Measurements from ENCODE around the gene PLXNC1.

Gene PLXNC1

DNA sequence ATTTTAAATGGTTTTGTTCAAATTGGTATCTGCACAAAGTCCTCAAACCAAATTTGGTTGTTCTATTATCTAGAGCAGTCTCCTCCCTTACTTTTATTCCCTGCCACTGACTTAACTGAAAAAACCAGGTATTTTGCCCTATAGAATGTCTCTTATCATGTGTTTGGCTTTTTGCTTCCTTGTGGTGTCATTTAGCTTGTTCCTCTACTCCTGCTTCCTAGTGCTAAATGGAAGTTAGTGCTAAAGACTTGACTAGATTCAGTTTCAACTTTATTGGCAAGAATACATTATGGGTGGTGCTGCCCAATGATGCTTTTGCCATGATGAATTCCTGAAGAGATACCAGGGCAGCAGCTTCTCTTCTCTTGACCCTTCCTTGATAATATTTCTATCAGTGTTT is 29.7 kb downstream of the PLXNC1 start:
- in situ Hi-C loops (cut with MboI; ENCODE audit: low sequenced_read_pairs): loop anchor here (10.0 kb wide), 1 partner anchor 67 kb away; no protein-coding TSS in a partner anchor

DNA sequence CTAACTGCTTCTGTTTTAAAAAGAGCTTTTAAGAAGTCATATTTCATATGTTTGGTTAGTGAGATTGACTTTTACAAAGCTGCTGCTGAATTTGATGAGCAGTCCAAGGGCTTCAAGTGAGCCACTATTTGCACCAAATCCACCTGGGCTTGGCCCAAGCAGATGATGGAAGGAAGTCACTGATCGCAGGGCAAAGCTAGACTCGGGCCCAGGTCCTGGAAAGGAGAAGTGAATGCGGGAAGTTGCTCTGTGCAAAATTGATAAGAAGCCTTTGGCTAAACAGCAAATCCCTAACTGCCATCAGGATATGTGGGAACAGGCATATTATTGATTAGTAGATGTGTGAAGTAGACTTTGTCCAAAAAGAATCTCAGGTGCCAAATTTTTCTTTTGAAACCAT is 30.5 kb downstream of the PLXNC1 start:
- in situ Hi-C loops (cut with MboI; ENCODE audit: low sequenced_read_pairs): loop anchor here (10.0 kb wide), 1 partner anchor 66 kb away; no protein-coding TSS in a partner anchor

DNA sequence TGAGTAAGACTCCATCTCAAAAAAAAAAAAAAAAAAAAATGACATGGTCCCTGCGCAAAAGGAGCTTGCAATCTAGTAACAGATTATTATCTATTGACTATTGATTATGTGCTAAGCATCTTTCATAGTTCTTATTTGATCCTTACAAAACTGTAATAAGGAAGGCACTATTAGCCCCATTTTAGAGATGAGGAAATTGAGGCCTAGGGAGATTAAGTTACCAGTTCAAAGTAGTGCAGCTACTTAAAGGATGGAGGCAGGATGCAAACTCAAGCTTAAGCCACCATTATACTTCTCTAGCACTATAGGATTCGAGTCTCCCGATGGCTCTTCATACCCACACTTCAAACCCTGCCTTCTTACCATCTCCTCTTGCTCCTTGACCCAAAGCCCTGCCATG is 31.3 kb downstream of the PLXNC1 start:
- in situ Hi-C loops (cut with MboI; ENCODE audit: low sequenced_read_pairs): loop anchor here (10.0 kb wide), 1 partner anchor 65 kb away; no protein-coding TSS in a partner anchor

DNA sequence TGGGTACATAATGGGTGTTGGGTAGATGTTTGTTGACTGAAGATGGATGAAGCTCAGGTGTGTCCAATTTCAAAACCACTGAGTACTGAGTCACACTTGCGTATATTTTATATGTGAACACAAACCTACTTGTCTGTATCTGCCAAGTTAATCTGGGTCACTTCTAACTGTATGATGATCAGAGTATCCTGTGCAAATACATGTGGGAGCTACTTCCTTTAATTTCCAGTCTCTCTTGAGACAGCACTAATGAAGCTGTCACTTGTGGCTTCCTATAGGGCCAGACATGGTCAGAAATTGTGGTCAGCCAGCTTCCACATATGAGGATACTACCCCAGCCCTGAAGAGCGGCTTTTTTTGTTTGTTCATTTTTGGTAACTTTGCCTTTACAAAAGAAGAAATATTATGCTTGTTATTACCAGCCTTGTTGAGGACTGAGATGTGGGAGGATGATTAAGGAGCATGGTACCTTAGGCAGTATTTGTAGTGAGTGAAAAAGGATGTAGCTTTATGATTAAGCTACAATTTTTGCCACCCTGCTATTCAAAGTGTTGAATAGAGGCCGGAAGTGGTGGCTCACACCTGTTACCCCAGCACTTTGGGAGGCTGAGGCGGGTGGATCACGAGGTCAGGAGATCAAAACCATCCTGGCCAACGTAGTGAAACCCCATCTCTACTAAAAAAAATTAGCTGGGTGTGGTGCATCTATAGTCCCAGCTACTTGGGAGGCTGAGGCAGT is 32.4 kb downstream of the PLXNC1 start:
- in situ Hi-C loops (cut with MboI; ENCODE audit: low sequenced_read_pairs): no loop called here

DNA sequence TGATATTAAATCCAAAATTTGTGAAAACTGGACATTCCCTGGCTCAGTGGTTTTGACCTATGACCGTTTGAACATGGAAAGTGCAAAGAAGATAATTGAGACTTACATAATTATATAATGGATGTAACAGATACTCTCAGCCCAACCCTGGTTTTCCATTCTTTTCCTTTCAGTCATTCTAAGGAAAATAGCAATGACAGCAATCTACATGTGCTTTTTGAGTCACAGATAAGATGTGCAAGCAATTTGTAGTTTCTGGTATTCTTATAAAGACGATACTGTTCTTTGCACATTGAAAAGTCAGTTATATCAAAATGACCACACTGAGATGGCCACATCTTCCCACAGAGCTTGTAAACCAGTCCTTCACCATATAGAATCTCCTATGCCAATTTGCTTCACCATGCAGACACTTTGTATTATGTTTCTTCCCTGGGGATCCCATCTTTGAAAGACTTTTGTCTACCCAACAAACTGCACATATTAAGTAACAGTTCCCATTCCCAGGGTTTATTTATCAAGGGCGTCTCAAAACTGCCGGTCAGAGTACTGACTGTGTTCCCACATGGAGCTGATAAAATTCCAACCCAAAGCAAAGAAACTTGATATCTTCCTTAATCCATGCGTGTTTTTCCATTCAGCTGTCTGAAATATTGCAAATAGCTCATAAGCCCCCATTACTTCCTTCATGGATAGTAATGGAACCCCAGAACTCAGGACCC is 34.8 kb downstream of the PLXNC1 start:
- in situ Hi-C loops (cut with MboI; ENCODE audit: low sequenced_read_pairs): no loop called here

DNA sequence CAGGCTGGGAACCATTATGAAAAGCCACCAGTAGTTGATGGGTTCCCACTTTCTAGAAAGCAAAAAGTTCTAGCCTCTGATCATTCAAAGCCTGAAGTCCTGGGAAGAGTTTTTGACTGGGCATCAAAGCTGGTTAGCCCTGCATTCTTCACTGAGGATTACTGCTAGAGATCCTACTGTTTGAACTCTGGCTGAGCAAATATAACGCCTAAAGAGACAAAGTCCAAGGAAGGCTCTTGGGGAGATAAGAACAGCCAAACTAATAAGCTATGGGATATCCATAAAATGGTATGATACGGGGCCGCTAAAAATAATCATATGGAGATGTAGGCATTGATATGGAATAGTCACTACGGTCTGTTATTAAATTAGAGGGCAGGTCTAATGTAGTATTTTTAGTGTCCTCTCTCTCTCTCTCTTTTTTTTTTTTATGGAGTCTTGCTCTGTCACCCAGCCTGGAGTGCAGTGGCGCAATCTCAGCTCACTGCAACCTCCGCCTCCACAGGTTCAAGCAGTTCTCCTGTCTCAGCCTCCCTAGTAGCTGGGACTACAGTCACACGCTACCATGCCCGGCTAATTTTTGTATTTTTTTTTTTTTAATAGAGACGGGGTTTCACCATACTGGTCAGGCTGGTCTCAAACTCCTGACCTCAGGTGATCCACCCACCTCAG is 35.5 kb downstream of the PLXNC1 start:
- in situ Hi-C loops (cut with MboI; ENCODE audit: low sequenced_read_pairs): no loop called here

DNA sequence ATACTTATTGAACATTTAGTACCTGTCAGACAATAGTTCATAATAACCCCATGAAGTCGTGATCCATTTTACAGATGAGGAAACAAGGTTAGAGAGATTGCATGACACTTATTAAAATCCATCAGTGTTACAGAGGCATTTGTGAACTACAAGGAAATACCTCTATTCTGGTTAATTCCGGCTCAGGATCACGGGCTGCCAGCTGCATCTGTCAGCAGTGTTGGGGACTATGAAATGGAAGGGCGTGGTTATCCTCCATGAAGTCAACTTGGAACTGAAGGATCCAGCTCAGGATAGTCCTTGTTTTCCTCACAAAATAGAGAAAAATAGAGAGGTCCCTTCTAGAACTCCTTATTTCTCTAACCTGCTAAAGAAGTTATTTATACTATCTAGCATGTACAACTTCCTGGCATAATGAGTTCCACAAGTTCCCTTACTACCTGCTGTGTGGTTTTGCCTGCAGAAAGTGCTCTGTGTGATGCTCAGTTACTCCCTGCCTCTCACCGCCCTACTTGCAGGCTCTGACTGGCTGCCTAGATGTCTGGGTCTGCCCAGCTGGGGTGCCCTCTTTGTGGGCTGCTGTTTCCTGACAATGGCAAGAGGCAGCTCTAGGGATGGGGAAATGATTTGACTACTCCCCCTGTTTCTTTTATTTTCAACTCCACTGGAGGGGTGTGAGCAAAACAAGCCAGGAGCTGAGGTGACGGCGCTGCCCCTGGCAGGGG is 36.8 kb downstream of the PLXNC1 start:
- in situ Hi-C loops (cut with MboI; ENCODE audit: low sequenced_read_pairs): no loop called here

DNA sequence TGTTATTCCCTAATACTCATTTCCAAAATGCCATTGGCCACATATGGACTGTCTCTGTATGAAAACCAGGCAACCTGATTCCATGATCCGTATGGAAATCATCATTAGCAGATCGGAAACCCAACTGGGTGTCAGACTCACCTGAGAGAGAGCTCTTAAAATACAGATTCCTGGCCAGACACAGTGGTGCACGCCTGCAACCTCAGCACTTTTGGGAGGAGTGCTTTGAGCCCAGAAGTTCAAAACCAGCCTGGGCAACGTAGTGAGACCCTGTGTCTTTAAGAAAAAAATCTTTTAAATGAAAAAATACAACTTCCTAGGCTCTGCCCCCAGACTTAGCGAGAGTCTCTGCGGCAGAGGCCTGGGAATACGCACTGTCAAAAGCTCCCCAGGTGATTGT is 37.4 kb downstream of the PLXNC1 start:
- in situ Hi-C loops (cut with MboI; ENCODE audit: low sequenced_read_pairs): no loop called here

DNA sequence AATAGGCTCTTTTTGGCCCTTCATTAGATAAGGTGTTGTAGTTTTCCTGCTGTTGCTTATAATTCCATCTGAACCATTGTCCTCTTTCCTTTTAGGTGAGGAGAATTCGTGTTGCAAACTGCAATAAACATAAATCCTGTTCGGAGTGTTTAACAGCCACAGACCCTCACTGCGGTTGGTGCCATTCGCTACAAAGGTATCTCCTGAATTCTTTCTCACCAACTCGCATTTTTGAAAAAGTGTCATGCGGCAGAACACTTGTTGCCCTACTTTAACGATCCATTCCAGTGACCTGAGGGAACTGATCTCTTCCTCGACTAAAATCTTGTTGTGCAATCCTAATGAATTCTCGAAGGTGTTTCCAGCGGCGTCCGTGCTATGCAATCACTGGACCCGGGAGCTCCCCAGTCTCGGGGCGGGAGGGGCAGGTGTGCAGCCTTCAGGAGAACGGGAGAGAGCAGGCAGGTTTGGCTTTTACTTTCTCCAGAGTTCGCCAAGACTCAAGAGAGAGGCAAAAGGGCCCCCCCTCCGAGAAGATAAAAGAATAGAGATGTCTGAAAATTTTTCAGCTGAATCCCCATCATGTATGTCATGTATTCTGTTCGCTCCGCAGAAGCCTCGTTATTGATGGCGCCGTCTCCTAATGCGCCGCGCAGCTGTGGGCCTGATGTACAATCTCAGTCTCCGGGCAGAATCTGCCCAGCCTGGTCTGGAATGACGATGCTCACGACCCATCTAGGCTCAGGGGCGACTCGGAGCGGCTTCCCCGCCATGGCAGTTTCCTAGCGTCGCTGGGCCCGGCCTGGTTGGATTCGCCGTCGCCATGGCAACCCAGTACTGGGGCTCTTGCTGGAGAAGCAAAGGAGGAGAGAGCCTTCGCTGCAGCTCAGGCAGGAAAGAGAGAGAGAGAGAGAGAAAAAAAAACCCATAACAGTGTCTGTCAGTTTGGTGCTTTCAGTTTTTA is 38.2 kb downstream of the PLXNC1 start:
- in situ Hi-C loops (cut with MboI; ENCODE audit: low sequenced_read_pairs): no loop called here

DNA sequence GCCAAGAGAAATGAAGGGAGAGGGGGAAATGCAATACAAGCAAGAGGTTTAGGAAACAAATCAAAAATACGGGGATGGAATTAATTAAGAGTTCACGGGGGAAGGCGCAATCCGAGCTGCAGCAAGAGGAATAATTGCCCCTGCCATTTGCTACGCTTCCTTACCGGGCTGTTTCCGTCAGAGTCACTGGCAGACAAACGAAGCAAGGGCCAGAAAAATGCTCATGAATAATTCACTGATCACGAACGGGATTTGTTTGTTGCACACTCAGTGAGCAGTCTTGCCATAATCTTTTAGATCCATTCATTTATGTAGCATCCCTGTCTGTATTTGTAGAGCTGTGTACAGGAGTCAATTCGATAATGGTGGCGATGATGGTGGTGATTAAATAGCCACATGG is 39.0 kb downstream of the PLXNC1 start:
- in situ Hi-C loops (cut with MboI; ENCODE audit: low sequenced_read_pairs): no loop called here

DNA sequence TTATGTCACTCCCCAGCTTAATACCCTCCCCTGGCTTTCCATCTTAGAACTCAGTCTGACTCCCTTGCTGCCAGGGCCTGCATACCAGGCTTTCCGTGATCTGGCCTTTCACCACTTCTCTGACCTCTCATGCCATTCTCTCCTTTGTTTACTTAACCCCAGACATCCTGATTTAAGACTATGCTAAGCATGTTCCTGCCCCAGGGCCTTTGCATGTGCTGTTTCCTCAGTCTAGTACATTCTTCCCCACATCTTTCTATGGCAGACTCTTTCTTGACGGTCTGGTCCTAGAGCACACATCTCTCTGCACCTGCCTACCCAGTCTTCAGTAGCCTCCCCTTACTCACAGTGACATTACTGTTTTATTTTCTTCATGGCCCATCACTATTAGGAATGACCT is 42.2 kb downstream of the PLXNC1 start:
- in situ Hi-C loops (cut with MboI; ENCODE audit: low sequenced_read_pairs): no loop called here

DNA sequence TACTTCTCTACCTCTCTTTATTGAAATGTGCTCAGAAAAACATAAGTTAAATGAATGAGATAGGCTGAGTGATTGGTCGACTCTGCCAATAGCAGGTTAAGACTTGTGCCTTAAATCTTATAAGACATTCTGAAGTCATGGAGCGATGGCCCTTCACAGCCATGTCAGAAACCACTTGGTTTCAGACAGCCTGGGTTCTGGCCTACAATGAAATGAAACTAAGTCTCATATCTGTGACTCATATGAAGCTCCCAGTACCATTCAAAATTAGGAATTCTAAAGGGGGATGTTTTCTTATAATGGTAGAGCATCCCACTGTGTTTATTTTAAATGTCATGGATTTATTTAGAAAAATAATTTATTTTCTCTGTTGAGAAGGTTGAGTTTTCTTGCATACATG is 42.6 kb downstream of the PLXNC1 start:
- in situ Hi-C loops (cut with MboI; ENCODE audit: low sequenced_read_pairs): no loop called here

DNA sequence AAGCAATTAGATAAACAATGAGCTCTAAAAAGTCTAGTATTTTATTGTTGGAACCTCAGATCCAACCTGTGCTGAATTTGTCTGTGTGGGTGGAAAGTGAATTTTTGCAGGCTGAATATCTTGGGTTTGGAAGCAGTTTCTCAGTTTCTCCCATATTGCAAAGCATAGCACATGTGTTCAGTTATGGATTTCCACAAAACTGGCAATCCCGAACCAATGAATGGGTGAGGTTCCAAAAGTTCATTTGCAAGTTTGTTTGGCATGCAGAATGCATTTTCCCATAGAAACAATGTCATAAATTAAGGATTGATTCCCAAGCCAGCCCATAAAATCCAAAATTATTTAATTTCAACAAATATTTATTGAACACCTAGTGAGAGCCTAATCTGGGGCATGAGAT is 43.4 kb downstream of the PLXNC1 start:
- in situ Hi-C loops (cut with MboI; ENCODE audit: low sequenced_read_pairs): no loop called here

DNA sequence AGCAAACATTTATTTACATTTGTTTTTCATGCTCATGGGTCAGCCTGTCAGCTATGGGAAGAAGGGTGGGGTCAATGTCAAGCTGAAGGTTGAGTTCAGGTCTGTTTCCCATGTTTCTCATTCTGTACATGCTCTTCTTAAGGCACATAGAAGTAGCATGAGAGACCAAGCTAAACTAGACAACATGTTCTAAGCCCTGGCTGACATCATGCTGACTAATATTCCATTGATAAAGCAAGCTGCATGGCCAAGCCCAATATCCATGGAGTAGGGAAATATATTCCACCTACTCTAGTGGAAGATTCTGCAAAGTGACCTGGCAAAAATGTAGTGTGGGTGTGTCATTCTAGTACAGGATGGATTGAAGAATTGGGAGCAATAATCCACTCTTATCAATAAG is 44.1 kb downstream of the PLXNC1 start:
- in situ Hi-C loops (cut with MboI; ENCODE audit: low sequenced_read_pairs): no loop called here

DNA sequence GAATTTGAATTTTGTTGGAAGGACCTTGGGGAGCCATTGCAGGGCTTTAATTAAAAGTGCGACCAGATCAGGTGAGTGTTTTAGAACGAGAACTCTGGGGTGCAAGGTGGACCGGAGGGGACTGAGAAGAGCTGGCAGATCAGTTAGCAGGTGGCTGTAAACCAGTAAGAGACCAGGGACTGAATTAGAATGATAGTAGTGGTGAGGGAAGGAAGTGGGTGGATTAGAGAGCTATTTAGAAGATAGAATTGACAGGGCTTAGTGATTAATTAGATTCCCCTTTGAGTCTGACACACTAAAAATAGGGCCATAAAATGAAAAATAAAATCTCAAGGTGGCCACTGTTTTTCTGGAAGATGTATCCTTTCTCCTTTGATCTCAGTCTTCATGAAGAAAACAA is 44.8 kb downstream of the PLXNC1 start:
- in situ Hi-C loops (cut with MboI; ENCODE audit: low sequenced_read_pairs): no loop called here

DNA sequence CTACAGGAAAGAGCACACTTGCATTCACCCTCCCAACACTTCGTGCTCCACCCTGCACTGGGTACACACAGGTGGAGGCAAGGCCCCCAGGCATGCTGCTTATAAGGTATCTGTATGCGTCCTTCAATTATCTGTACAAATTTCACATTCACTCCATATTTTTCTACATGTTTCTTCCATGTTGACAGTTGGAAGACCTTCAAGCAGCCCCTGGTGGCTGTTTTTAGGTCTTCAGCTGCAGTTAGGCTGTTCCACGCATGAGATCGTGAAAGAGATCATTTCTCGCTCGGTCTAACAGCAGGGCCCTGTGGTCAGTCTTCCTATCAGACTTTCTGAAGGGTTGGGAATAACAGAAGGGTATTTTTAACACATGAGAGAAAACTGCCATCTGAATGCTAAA is 47.1 kb downstream of the PLXNC1 start:
- in situ Hi-C loops (cut with MboI; ENCODE audit: low sequenced_read_pairs): no loop called here

DNA sequence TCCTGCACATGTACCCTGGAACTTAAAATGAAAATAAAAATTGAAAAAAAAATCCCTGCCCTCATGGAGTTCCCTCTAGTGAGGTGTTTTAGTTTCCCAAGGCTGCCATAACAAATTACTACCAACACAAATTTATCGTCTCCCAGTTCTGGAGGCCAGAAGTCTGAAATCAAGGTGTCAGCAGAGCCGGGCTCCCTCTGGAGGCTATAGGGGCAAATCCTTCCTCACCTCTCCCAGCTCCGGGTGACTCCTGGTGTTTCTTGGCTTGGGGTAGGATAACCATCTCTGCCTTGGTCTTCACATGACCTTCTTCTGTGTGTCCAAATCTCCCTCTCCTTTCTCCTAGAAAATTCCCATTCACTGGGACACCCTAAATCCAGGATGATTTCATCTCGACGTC is 50.1 kb downstream of the PLXNC1 start:
- in situ Hi-C loops (cut with MboI; ENCODE audit: low sequenced_read_pairs): no loop called here

DNA sequence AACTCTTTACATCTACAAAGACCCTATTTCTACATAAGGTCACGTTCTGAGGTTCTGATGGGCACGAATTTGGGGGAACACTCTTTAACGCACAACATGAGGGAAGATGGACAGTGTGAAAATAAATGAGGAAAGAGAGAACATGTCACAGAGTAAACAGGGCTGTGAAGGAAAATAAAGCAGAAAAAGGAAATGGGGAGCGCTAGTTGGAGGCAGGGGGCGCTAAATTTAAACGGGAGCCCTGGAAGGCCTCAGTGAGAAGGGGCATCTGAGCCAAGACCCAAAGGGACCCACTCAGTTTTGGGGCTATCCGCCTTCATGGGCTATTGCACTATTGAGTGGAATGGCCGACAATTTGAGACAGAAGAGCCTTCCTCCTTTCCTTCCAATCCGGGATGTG is 50.5 kb downstream of the PLXNC1 start:
- in situ Hi-C loops (cut with MboI; ENCODE audit: low sequenced_read_pairs): no loop called here

DNA sequence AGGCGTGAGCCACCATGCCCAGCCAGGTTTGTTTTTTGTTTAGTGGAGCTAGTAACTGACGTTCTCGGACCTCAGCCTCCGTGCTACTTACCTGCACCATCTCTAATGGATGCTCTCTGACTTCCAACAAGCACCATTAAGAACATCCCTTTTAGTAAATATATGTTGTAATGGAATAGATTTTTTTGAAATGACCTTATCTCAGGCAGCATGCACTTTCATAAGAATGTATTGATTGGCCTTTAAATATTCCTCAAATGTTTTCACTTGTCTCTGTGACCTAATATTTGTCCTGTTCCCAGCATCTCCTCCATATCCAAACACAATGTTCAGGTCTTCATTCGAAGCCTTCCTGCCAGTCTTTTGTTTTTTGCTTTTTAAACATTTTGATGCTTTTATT is 51.7 kb downstream of the PLXNC1 start:
- in situ Hi-C loops (cut with MboI; ENCODE audit: low sequenced_read_pairs): no loop called here

DNA sequence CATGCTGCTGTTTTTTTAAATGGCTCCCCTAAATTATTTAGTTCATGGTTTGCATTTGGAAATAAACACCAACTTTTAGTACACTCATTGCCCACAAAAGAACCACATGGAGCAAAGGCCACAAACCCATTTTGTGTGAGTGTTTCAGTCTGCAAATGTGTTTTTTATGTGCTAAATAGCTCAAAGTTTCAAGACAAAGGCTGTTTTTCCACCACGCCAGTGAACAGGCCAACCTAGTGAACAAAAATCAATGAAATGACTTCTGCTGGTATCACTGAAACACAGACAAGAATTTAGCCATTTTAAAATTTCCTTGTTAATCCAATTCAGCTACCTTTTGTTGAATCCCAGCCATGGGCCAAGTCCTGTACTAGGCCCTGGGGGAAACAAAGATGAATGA is 52.3 kb downstream of the PLXNC1 start:
- in situ Hi-C loops (cut with MboI; ENCODE audit: low sequenced_read_pairs): no loop called here

Data from HL-60/S4 treated with phorbol 12-myristate 13-acetate at 8.2 ng/mL for 4 days and 3 days (cell line).